IPS-18c (cell line): ENCODE measurements around the gene LEF1.

Source experiments
- H3K4me3 ChIP-seq: 2 replicates; pipeline ENCODE4 v1.7.0; 2013; ENCODE audit warnings: low read depth, mild to moderate bottlenecking, low read length, moderate library complexity; ENCODE audit not compliant: insufficient read depth
- H3K9me3 ChIP-seq: one replicate; pipeline ENCODE4 v1.6.1; 2013; ENCODE audit warnings: mild to moderate bottlenecking, low read length, moderate library complexity; ENCODE audit not compliant: control insufficient read depth, insufficient read depth

Gene LEF1

GRCh38 chr4:108185252-108185651 is 16.5 kb upstream of the LEF1 start:
- Histone ChIP-seq H3K9me3 (no peaks in the 10 kb centered on the region), H3K4me3 (no peak overlapping the region)

GRCh38 chr4:108184453-108185049 is 15.8 kb upstream of the LEF1 start:
- Histone ChIP-seq H3K9me3 (no peaks in the 10 kb centered on the region), H3K4me3 (no peak overlapping the region)

DNA sequence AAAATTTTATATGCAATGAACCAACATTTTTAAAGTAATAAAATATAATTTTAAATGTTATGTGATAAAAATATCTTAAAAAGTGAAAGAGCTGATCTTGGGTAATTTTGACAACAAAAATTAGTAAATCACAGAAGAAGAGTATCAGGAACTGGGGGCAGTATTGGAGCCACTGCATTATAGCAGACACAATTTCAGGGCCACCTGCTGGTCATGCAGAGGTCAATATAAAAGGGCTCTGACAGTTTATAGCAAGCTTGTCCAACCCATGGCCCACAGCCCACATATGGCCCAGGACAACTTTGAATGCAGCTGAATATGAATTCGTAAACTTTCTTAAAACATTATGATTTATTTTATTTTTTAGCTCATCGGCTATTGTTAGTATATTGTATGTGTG is 13.0 kb upstream of the LEF1 start:
- Histone ChIP-seq H3K9me3 (no peaks in the 10 kb centered on the region), H3K4me3 (no peak overlapping the region)

GRCh38 chr4:108180513-108180912 is 11.8 kb upstream of the LEF1 start:
- Histone ChIP-seq H3K9me3 (no peaks in the 10 kb centered on the region), H3K4me3 (no peak overlapping the region)

DNA sequence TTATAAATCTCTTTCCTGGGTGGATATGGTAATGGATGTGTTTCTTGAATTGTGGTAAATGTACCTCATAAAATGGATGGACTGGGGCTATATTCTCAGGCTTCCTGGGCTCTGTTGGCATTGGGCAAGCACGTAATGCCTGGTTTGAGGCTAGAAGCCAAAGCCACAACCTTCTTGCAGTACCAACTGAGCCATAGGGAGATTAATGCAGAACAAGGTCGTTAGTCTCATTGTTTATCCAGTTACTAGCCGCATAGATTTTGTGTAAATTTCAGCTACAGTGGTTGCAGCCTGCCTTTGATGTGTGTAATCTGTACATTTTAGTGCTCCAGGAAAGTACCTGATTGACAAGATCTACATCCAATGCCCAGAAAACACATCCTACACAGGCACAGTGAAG is 7.2 kb upstream of the LEF1 start:
- Histone ChIP-seq H3K9me3 (no peaks in the 10 kb centered on the region), H3K4me3 (no peak overlapping the region)

GRCh38 chr4:108174856-108175255 is 6.1 kb upstream of the LEF1 start:
- H3K9me3 ChIP-seq = no peaks in the 10 kb centered on the region
- no peak overlapping the region for H3K4me3 ChIP-seq

- Histone ChIP-seq H3K4me3 (peak overlapping the region; percentile 60; the same call in 1 of the 2 replicates), H3K9me3 (no peaks in the 10 kb centered on the region)
Measured at GRCh38 chr4:108173599-108174057, 4.9 kb upstream of the LEF1 start.

GRCh38 chr4:108172753-108173598 is 4.2 kb upstream of the LEF1 start:
- H3K9me3 ChIP-seq = no peaks in the 10 kb centered on the region
- peak overlapping the region; percentile 60 for H3K4me3 ChIP-seq

- peak overlapping the region; percentile 60 for H3K4me3 ChIP-seq
- H3K9me3 ChIP-seq = no peaks in the 10 kb centered on the region
Measured at GRCh38 chr4:108172231-108172752, 3.6 kb upstream of the LEF1 start.

DNA sequence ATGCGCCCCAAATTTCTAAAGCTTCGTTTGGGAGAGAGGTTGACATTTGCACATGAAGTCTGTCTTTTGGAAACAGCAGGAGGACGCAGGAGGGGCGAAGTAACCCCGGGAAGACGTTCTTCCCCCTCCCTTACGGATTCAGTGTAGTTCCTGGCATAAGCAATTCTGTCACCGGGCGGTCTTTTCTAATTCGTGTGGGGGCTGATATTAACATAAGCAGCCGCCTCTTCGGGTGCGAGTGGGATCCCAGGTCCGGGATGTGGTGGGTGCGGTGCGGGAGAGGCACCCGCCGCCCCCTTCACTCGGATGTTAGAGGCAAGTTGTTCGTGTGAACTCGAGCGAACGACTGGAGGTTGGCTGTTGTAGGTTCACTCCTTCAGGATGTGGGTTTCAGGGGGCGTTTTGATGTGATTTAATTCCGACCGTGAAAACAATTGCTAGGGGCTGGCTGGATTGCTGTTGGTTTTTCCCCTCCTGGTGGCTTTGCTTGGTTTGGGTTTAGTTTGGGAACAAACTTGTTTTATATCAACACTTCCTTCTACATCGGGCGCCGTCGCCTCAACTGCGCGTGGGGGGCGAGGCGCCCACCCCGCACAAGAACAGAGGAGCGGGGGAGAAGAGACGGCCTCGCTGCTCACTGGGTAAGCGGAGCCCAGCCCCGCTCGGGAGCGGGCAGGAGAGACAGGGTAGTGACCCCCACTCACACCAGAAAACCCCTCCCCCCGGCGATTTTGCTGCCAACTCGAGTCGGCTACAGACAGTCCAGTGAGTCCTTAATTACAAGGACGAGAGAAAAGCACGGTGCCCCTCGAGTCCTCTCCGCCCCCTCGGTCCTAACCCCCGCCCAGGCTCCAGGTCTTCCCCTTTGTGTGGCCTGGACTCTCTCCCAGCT is 2.9 kb upstream of the LEF1 start:
- H3K4me3 ChIP-seq = peak overlapping the region; percentile 60

GRCh38 chr4:108170631-108171338 is 2.1 kb upstream of the LEF1 start:
- H3K9me3 ChIP-seq = no peaks in the 10 kb centered on the region

More for the DNA sequence above, 2.9 kb upstream of the LEF1 start:
- no peaks in the 10 kb centered on the region for H3K9me3 ChIP-seq

DNA sequence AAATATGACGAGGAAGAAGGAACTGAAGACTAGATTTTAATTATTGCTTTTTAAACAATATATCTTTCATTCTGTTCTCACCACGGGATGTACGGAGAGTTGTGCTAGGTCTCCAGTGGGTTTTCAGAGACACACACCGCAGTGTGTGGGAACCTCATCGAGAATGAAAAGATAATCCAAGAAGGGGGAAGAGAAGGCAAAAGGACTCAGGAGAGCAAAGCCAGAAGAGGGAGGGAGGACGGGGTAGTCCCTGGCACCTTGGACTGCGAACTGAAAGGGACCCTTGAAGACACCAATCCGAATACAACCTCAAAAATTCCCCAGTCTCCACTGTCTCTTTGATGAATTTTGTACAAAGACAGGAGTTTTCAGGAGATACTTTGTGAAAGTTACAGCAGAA is 932 bp upstream of the LEF1 start:
- no peak overlapping the region for H3K4me3 ChIP-seq

More at GRCh38 chr4:108170631-108171338, 2.1 kb upstream of the LEF1 start:
- H3K4me3 ChIP-seq = peak overlapping the region; percentile 60; the same call in 1 of the 2 replicates

GRCh38 chr4:108168160-108168670 is 517 bp downstream of the LEF1 start:
- Histone ChIP-seq H3K4me3 (peak overlapping the region; percentile 64), H3K9me3 (no peaks in the 10 kb centered on the region)

More for the DNA sequence above, 932 bp upstream of the LEF1 start:
- H3K9me3 ChIP-seq = no peaks in the 10 kb centered on the region

GRCh38 chr4:108166441-108167315 is 2.1 kb downstream of the LEF1 start:
- H3K4me3 ChIP-seq = peak overlapping the region; percentile 64

GRCh38 chr4:108166038-108166437 is 2.7 kb downstream of the LEF1 start:
- Histone ChIP-seq H3K4me3 (peak overlapping the region; percentile 64; the same call in 1 of the 2 replicates), H3K9me3 (no peaks in the 10 kb centered on the region)

More at GRCh38 chr4:108166441-108167315, 2.1 kb downstream of the LEF1 start:
- H3K9me3 ChIP-seq = no peaks in the 10 kb centered on the region
